ENCODE results near the gene OR7G3.

The OR7G3 gene

GRCh38 chr19:9086761-9087160 is 40.0 kb downstream of the OR7G3 start, which contains the start of gene OR1M1:
Gene OR1M1, plus strand, starts transcription at chr19:9087061. Its CDS starts 6,184 bp downstream, at chr19:9093245.
- DNase-seq: no peak

- DNase-seq: no peak
Measured at GRCh38 chr19:9078651-9079050, 48.1 kb downstream of the OR7G3 start.

GRCh38 chr19:9076901-9077300 is 49.8 kb downstream of the OR7G3 start:
- no peak for DNase-seq
